H54 (cell line): ENCODE measurements around the gene SLC7A1.

Experiments
- DNase-seq: peaks from one replicate; pipeline ENCODE4 v3.0.0; 2011; ENCODE audit warnings: low spot score, mixed read lengths; ENCODE audit not compliant: insufficient read length
- FAIRE-seq: peaks from 3 replicates; lab custom pipeline; 2011; peaks lifted over from hg19 to GRCh38; lab: Jason Lieb, UNC
- POLR2A ChIP-seq: IDR thresholded peaks from 2 replicates; pipeline ENCODE4 v1.6.1; 2011; ENCODE audit warnings: low read depth, mild to moderate bottlenecking, low read length

SLC7A1 gene

DNA sequence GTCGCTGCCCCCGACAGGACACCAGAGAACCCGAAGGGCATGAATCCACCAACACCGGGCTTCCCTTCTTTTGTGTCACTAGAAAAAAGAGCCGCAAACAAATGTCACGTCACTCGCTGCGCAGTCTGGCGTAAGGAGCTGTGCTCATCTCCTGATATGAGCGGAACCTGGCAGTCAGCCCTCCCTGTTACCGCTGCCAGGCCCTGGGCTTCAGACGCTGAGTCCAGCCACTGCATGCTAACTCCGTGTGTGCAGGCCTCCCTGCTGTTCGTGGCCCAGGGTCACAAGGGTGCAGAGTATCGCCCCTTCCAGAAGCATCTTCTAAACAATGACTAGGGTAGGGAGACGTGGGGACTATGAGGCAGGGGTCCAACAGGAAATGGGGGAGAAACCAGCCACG, 71.3 kb downstream of the SLC7A1 start:
- TF ChIP-seq POLR2A = no peak
- DNase-seq = no peak
- FAIRE-seq = no peak

DNA sequence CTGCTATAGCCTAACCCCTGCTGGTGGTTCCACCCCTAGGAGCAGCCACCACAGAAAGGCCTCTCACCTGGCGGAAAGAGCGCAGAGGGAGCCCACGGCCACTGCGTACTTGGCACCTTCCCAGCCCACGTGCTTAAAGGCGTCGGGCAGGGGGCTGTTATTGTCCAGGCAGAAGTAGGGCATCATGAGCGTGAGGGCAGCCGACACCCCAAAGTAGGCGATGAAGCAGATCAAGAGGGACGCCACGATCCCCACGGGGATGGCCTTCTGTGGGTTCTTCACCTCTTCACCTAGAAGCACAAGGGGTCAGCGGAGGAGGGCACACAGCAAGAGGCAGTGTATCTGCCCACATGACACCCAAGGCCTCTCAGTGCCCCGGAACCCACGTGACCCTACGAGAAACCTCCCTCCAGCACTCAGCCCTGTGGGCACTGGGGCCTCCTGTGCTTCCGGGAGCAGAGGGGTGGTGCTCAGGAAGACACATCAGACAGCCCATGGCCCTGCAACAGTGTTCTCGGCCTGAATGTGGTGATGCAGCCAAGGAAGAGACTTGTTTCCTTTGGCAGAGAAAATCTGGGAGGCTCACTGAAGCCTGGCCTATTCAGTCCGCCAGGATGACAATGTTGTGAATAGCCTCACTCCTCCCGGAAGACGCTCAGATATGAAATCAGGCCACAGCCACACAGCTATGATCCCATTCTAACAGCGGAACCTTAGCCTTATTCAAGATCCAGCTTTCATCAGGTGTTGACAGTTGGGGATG, 72.1 kb downstream of the SLC7A1 start:
- DNase-seq = no peak
- no peak for FAIRE-seq

DNA sequence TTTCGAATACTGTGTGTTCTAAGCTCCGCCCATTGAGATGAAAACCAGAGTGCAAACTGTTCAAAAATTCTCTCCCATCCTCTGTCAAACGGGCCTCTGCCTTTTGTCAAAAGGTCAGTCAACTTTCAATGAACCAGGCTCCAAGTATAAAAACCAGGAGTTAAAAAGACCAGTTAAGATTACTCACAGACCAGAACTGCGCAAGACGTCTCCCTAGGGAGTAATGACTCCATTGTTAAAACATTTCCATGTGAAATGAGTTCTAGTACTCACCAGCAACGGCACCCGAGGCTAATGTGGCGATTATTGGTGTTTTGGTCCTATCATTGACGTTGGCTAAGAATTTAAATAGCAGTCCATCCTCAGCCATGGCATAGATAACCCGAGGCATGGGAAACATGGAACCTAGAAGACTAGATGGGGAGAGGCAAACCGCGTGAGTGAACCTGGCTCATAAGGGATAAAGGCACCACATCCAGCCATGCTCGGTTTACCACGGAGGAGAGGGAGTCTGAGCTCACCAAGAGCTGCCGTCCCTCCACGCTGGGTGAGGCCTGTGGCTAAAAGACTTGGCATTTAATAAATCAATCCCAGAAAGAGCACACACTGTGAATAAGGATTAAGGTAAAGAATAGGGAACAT, 73.3 kb downstream of the SLC7A1 start:
- FAIRE-seq (no peak), DNase-seq (peak; percentile 78)
- no peak for TF ChIP-seq POLR2A

More for the DNA sequence above, 72.1 kb downstream of the SLC7A1 start:
- no peak for TF ChIP-seq POLR2A

DNA sequence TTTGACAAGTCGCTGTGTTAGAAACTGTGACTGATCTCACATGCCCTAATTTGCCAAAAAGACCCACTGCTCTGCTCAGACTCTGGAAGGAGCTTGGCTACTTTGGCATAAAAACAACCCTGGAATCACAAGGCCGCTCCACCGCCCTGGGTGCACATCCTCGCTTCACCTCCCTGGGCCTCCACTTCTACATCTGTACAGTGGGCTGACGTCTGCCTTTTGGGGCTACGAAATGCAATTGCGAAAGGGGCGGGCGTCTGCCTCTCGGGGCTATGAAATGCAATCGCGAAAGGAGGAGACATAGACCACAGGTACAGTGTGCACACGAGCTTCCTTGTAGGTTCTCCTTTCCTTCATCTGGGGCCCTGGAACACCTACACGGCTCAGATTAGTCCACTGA, 74.2 kb downstream of the SLC7A1 start:
- no peak for TF ChIP-seq POLR2A
- no peak for DNase-seq
- no peak for FAIRE-seq

DNA sequence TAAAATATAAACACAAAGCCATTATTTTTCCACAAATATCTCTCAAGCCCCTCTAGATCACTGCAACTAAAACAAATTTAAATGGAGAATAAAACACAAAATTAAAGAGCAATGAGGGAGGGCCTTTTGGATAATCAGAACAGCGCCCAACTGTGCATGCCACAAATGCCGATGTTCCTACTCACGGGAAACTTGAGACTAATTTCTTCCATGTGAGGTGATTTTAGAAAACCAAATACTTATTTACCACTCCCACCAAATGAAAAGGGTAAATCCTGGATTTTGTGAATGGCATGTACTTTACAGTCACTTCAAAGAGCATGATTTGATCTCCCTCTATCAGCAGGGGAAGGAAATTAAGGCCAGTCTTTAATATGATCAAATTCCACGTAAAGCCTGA, 74.8 kb downstream of the SLC7A1 start:
- FAIRE-seq = no peak
- no peak for TF ChIP-seq POLR2A
- no peak for DNase-seq

DNA sequence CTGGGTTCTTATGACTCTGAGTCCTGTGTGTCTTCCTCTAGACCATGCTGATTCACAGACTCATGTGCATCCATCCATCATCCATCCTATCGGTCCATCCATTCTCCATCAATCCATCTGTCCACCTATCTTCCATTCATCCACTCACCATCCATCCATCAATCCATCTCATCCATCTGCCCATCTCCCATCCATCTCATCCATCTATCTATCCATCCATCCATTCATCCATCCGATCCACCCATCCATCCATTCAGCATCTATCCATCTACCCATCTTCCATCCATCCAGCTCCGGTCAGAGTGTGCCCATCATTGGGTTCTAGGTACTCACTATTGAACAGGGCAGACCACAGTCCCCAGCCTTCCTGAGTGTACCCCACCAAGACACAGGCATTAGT, 75.6 kb downstream of the SLC7A1 start:
- no peak for FAIRE-seq
- no peak for TF ChIP-seq POLR2A

DNA sequence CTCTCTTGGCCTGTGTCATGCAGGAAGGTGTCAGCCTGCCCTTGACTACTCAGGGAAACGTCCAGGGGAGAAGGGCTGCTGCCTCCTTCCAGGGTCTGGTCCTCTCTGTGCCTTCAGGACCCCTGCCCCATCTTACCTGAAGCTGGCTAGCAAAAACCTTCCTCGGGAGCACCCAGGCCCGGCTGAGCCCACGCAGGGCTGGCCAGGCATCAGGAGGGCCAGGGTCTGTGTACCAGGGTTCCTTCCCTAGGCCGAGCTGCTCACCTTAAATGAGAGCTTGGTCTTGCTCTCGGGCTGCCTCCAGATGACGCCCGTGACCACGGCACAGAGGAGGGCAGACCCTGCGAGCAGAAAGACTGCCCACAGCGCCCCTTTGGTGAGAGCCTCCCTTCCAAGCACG, 78.6 kb downstream of the SLC7A1 start:
- no peak for FAIRE-seq
- no peak for DNase-seq
- no peak for TF ChIP-seq POLR2A

More for the DNA sequence above, 75.6 kb downstream of the SLC7A1 start:
- DNase-seq = no peak

DNA sequence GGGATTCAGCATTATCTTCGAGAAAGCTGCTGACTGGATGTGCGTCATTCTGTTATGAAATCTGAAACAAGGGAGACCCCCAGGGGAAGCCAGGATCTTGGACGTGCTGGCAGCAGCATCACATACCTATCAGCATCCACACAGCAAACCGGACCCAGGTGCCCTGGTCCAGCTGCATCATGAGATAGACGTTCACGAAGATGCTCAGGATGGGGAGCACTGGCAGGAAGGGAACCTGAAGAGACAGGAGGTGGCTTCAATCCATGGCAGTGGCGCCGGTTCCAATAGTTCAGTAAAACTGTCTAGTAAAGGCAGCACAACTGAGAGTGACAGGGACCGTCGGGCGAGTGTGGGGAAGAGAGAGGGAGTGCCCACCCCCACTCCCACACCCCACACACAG, 79.5 kb downstream of the SLC7A1 start:
- no peak for TF ChIP-seq POLR2A
- DNase-seq (no peak), FAIRE-seq (no peak)

DNA sequence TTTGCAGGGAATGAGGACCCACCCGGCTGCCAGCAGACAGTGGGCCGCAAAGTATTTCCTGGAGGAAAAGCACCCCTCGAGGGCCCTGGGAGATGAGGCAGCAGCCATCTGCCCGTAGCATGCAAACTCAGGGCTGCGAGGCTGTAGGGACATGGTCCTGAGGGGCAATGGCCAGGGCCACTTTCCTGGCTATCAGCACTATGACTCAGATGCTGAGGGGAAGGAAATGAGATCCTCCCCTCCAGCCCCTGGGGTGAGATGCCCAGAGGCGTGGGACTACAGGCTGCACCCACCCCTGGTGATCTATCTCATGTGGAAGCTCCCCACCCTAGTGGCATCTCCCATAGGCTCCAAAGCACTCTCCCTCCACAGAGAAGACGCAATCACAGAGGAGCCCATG, 80.1 kb downstream of the SLC7A1 start:
- no peak for TF ChIP-seq POLR2A
- DNase-seq (no peak), FAIRE-seq (no peak)

DNA sequence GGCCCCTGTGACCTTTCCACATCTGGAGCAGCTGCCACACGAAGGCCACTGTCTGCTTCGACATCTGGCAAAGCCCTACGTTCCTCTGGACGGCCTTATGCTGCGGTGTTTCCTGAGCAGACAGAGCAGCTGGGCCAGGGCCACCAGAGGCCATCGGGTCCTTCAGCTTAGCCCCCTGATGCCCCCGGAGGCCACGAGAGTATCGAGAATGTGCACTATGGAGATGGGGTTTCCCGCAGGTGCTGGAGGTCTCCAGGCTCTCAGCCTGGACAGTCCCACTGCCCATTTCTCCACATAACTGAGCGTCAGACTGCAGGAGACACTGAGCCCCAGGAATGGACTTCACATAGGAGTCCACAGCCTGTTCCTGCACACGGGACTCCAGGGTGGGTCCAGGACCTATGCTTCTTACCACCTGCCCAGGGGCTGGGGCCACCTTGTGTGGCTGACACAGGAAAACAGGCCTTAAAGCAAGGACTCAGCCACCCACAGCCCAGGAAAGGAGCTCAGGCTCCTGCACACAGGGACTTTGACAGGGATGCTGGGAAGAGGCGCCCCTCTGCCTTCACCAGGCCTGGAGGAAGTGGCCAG, 80.7 kb downstream of the SLC7A1 start:
- FAIRE-seq = no peak
- no peak for TF ChIP-seq POLR2A

DNA sequence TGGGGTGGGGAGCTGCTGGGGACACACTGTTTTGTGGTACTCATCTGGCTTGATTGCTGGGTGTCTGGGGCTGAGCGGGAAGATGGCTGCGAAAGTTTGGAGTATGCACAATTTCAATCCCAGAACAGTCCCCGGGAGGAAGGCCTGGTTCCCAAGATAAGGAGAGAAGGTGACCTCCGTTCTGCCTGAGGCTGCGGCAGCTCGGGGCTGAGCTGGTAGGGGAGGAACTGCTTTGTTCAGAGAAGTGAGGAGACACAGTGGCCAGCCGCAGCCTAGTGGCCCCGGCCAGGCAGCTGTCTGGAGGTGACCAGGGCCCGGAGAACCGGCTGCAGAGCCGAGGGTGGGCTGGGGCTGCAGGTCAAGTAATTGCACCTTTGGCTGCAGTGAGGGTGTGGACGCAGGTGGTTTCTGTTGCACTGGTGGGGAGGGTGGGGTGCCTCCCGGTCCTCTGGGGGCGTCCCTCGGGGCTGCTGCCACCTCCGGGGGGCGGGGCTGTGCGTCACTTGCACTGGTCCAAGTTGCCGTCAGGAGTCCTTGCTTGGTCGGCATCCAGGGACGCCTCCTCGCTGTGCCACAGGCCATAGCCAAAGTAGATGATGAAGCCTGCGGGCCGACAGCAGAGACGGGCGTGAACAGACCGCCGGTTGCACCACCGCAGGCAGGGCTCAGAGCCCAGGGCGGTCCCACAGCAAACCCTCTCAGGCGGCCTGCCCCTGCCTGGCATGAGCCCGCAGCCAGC, 81.3 kb downstream of the SLC7A1 start:
- DNase-seq (no peak), FAIRE-seq (no peak)
- no peak for TF ChIP-seq POLR2A

More for the DNA sequence above, 80.7 kb downstream of the SLC7A1 start:
- DNase-seq = no peak

DNA sequence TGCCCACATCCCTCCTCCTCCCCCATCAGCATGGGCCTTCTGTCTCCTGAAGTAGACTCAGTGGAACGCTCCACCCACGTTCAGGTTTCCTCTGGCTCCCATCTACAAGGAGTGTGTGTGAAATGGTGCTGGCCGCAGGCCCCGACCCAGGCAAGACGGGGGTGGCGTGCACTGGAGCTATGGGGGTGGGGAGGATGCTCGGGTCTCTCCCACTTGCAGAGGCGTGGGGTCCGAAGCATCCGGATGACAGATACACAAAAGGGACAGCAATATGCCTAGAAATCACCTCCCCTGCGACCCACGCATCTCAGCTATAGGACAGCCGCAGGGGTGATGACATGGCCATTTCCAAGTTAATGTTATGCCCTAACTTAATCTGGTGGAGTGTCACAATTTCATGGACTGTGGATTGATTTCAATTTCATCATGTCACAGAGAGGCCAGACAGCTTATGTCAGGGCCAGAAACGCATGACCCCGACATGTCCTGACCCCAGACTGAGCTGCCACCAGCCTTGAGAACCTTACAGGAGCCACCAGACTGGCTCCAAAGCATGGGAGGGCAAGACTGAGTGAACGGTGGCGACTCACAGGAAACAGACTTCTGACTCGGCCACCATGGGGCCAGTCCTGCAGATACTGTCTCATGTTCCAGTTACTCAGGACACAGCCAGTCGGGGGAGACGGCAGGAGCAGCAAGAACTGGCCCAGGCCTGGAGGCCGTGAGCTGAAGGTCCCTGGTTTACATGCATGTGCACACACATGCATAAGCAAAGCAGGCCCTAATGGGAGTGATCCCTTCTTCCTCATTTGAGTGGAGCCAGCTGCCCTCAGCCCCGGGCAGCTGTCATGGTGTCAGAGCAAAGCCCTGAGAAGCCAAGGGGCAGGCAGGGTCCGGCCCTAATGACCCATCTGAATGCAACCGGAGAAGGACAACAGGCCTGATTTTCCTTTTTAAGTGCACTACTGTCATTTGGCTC, 82.2 kb downstream of the SLC7A1 start:
- DNase-seq (no peak), FAIRE-seq (no peak)
- no peak for TF ChIP-seq POLR2A

DNA sequence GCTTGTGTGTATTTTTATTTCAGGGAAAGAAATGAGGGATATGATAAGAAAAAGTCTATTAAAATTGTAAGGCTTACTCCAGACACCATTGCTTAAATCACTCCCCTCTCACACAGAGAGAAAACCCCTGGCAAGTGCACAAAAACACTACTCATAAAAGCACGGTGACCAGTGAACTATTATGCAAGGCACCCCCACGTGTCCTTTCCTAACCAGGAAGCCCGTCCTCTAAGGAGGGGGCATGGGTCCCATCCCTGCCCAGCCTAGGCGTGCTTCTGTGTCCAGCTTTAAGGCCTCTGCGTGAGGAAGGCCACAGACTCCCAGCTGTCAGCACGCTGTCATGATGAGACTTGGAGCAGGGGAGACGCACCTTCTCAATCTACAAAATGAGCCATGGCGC, 83.5 kb downstream of the SLC7A1 start:
- DNase-seq (no peak), FAIRE-seq (no peak)
- TF ChIP-seq POLR2A = no peak
